A673 (cell line): ENCODE measurements around the gene PTCH1. TPM values are rescaled to one million over a fixed set of nuclear protein-coding genes. Genes with fewer than 3 reads are reported as not detected.

Source experiments
- BruUV-seq: library from RNA; stranded (reverse); fragments of 400-500 nt; replicated peaks from 2 replicates; lab custom pipeline; 2021; lab: Mats Ljungman, UMichigan
- CTCF ChIA-PET: fragments of 300-600 bp; sonication (Branson Sonifier 250); formaldehyde crosslinking; loops from one replicate; lab custom pipeline; 2022; ENCODE audit warnings: antibody characterized with exemption; lab: Charles Lee
- POLR2A ChIA-PET: fragments of 300-600 bp; sonication (Branson Sonifier 250); formaldehyde crosslinking; loops from one replicate; lab custom pipeline; 2022; ENCODE audit warnings: antibody characterized with exemption; ENCODE audit not compliant: low non-redundant PET; lab: Charles Lee
- DNase-seq: peaks from one replicate; pipeline ENCODE4 v3.0.0-alpha.2; 2015; ENCODE audit warnings: low spot score
- H3K27ac ChIP-seq: fragments of 200-600 bp; sonication (generic); 2 replicates; pipeline ENCODE4 v1.5.1; 2016; ENCODE audit warnings: mixed run types, low read depth, mild to moderate bottlenecking, mixed read lengths, antibody characterized with exemption, low read length; ENCODE audit not compliant: poor library complexity, severe bottlenecking
- H3K27me3 ChIP-seq: fragments of 200-600 bp; sonication (generic); replicated peaks from 2 replicates; pipeline ENCODE4 v1.6.1; 2017; ENCODE audit warnings: mixed run types, low read depth, mild to moderate bottlenecking, mixed read lengths, antibody characterized with exemption, low read length; ENCODE audit not compliant: insufficient read depth, poor library complexity
- H3K36me3 ChIP-seq: fragments of 200-600 bp; sonication (generic); 2 replicates; pipeline ENCODE4 v1.6.1; 2016; ENCODE audit warnings: mixed run types, mild to moderate bottlenecking, mixed read lengths, antibody characterized with exemption, low read length; ENCODE audit not compliant: insufficient read depth, poor library complexity, severe bottlenecking
- H3K4me1 ChIP-seq: fragments of 200-600 bp; sonication (generic); 2 replicates; pipeline ENCODE4 v1.6.1; 2017; ENCODE audit warnings: mixed run types, mild to moderate bottlenecking, mixed read lengths, antibody characterized with exemption, low read length; ENCODE audit not compliant: insufficient read depth, poor library complexity, severe bottlenecking
- H3K4me3 ChIP-seq: fragments of 200-600 bp; sonication (generic); 2 replicates; pipeline ENCODE4 v1.5.1; 2016; ENCODE audit warnings: low read depth, mixed run types, mild to moderate bottlenecking, mixed read lengths, low read length; ENCODE audit not compliant: poor library complexity, severe bottlenecking
- H3K9me3 ChIP-seq: fragments of 200-600 bp; sonication (generic); 2 replicates; pipeline ENCODE4 v1.6.1; 2016; ENCODE audit warnings: mixed run types, low read depth, mild to moderate bottlenecking, mixed read lengths, antibody characterized with exemption, low read length; ENCODE audit not compliant: poor library complexity, severe bottlenecking
- CTCF ChIP-seq: fragments of 300-800, 200-600 bp; sonication (generic); conservative IDR thresholded peaks from 2 replicates; pipeline ENCODE4 v1.5.1; 2017; ENCODE audit warnings: low read depth, mild to moderate bottlenecking, antibody characterized with exemption, low read length, moderate library complexity, mixed read lengths
- EZH2 ChIP-seq: fragments of 200-600 bp; sonication (generic); IDR thresholded peaks from 2 replicates; pipeline ENCODE4 v1.6.1; 2017; ENCODE audit warnings: borderline replicate concordance, low read depth, mild to moderate bottlenecking, mixed read lengths, antibody characterized with exemption, low read length; ENCODE audit not compliant: poor library complexity, severe bottlenecking
- intact Hi-C: fragments of 100-400 bp; cut with micrococcal nuclease; formaldehyde crosslinking; loops from one replicate; pipeline ENCODE4 v1.10.0; 2022; ENCODE audit not compliant: unreplicated experiment
- total RNA-seq: library from RNA; stranded (reverse); gene quantifications from 2 replicates; pipeline ENCODE4 v1.2.3, GENCODE V29; 2021

Gene PTCH1
- total RNA-seq, 1 experiment from 2014 or later: 36.5 TPM

- peak overlapping the region; percentile 90 for H3K27ac ChIP-seq
- peak overlapping the region; percentile 84 for H3K4me3 ChIP-seq
- TF ChIP-seq EZH2 (no peak), CTCF (no peak)
- H3K27me3 ChIP-seq: no peaks in the 10 kb centered on the region
- ChIA-PET CTCF (no interaction called here), POLR2A (no interaction called here)
- intact Hi-C loops: loop anchor here (10.0 kb wide), 1 partner anchor 367 kb away; the partner anchor contains the start of gene ERCC6L2
- H3K36me3 ChIP-seq: no peaks in the 10 kb centered on the region
- TSS peak; percentile 0 for BruUV-seq
- H3K9me3 ChIP-seq: no peaks in the 10 kb centered on the region
- H3K4me1 ChIP-seq: peaks cover 33% of the 10 kb centered on the region
- peak; percentile 65 for DNase-seq
These were observed 9.1 kb downstream of the PTCH1 start for GRCh38 chr9:95507464-95508241.

DNA sequence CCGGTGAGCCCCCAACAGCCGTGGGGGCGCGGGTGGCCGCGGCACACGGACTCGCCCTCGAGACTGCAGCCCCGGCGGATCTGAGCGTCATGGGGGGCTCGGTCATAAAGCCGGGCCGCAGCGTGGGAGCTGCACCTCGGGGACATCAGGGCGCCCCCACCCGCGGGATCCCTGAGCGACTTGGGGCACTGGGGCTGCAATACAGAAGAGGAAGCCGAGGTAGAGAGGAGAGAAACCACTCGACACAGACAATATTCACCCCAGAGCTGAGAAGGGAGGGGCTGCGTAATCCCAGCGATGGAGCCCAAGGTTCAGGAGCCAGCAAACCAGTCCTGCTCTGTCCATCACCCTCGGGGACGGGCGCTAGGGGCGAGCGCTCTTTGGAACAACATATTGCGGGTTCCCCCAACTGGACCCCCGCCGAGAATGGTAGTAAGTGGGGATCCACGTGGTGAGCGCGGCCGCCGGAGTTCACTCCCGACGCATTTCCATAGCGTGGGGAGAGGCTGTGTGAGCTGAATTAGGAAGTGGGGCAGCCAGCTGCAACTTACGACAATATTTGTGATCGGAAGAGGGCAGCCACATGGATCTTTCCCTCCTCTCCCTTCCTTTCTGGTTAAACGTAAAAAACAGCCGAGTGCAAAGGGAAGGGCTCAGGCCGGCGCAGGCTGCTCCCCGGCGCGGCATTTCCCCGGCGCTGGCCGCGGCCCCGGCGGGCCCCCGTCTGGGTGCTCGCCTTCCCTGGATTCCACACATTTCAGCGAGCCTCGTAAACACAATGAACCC lies 9.9 kb downstream of the PTCH1 start:
- Histone ChIP-seq H3K9me3 (no peaks in the 10 kb centered on the region), H3K27me3 (no peaks in the 10 kb centered on the region), H3K36me3 (no peaks in the 10 kb centered on the region), H3K27ac (peak overlapping the region; percentile 90), H3K4me3 (peak overlapping the region; percentile 84), H3K4me1 (peaks cover 29% of the 10 kb centered on the region)
- ChIA-PET POLR2A (no interaction called here), CTCF (no interaction called here)
- DNase-seq: peak; percentile 71
- intact Hi-C loops: loop anchor here (10.0 kb wide), 1 partner anchor 368 kb away; the partner anchor contains the start of gene ERCC6L2
- no peak for TF ChIP-seq EZH2
- no peak for TF ChIP-seq CTCF
- no TSS peak for BruUV-seq

DNA sequence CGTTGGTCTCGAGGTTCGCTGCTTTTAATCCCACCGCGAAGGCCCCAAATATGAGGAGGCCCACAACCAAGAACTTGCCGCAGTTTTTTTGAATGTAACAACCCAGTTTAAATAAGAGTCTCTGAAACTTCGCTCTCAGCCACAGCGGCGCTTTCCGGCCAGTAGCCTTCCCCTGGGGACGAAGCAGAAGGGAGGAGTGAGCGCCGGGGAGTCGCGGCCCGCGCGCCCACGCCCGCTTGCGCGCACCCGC lies 10.4 kb downstream of the PTCH1 start:
- ChIA-PET CTCF (no interaction called here), POLR2A (no interaction called here)
- H3K9me3 ChIP-seq: no peaks in the 10 kb centered on the region
- peak; percentile 71 for DNase-seq
- no TSS peak for BruUV-seq
- H3K4me3 ChIP-seq: peak overlapping the region; percentile 84
- H3K27me3 ChIP-seq: no peaks in the 10 kb centered on the region
- intact Hi-C loops: loop anchor here (10.0 kb wide), 1 partner anchor 368 kb away; the partner anchor contains the start of gene ERCC6L2
- peaks cover 24% of the 10 kb centered on the region for H3K4me1 ChIP-seq
- no peaks in the 10 kb centered on the region for H3K36me3 ChIP-seq
- TF ChIP-seq CTCF: no peak
- TF ChIP-seq EZH2: no peak
- peak overlapping the region; percentile 90 for H3K27ac ChIP-seq
